Stimulated activated CD4-positive, alpha-beta T cell treated with anti-CD3 and anti-CD28 coated beads, Interleukin-4, amount 100 ng/mL, for 48 hours (primary cell): Measurements from ENCODE around the gene VEPH1.
"Not testable (repeated sequence)": the region's sequence is repeated elsewhere in the genome, so short reads cannot be mapped to it uniquely, and the experiment has no call there.

Experiments
- DNase-seq, 2 donors: peaks; one replicate each; pipeline ENCODE4 v3.0.0-alpha.2; 2020; ENCODE audit warnings: low read depth in 2 of 2

VEPH1 gene

DNA sequence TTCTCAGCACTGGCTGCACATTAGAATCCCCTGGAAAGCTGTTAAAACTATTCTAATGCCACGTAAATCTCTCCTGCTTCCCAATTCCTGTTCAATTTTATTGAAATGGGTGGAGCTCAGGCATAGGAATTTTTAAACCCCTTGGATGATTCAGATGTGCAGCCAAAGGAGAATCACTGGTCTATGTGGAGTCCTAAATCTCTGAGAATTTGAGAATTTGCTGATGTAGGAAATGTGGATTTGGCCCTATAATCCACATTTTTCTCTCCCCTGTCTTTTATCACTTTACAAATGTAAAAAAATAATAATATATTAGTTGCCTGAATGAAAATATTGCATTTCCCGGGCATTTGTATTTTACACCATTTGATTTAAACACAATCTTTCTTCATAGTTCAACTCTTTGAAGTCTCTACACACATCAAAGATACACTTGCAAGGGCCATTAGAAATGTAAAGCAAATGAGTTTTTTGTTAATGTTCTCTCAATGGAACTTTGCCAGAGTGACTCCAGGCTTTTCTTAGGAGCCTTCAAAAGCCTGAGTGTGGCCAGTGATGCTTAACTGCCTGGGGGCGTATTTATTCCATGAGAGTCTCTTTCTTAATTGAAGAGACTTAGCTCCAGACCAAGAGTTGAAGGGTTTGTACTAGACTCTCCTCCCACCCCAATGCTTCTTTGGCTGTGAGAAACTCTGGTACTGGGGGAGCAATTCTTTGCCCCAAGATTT is 115.3 kb downstream of the VEPH1 start:
- DNase-seq, result no peak

DNA sequence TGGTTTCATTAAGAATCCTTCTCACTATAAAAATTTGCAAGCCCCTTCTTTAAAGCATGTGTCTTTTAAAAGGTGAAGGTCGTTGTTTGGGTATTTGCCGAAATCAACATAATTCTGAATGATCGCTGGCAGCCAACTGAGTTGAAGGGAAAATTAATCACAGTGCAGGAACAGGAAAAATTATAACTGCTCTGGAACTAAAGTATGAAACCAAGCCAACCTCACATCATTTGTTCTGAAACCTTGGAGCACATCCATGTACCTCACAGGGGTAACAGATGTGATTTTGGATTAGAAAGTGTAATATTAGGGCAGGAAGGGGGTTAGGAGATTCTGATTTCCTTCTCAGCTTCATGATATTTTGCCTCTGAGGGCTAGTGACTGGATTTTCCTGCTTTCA is 118.7 kb downstream of the VEPH1 start:
- DNase-seq, result no peak

DNA sequence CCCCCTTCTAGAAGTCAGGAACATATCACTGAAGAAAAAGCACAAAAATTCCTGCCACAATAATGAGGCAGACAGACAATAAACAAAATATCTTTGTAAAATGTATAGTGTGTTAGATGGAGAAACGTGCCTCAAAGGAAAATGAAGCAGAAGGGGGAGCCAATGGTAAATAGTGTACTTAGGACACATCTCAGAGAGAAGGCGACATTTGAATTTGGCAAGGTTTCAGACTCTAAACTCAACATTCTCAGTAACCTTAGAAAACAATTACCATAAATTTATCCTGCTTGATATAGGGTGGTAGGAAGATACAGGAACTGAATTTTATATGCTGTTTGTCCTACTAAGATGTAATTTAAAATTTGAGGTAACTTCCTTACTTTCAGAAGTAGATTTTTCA is 119.2 kb downstream of the VEPH1 start:
- no peak for DNase-seq

DNA sequence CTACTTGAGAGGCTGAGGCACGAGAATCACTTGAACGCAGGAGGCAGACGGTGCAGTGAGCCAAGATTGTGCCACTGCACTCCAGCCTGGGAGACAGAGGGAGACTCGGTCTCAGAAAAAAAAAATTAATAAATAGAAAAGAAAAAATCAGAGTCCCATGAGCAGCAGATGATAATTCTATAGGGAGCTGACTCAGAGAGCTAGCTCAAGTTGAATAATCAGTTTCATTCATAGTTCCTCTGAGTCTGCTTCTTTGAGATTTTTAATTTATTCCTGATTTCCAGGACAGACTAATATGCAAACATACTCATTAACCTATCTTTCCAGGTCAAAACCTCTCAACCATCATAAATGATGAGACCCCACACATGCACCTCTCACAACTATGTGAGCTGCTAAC is 121.6 kb downstream of the VEPH1 start:
- DNase-seq, result no peak

DNA sequence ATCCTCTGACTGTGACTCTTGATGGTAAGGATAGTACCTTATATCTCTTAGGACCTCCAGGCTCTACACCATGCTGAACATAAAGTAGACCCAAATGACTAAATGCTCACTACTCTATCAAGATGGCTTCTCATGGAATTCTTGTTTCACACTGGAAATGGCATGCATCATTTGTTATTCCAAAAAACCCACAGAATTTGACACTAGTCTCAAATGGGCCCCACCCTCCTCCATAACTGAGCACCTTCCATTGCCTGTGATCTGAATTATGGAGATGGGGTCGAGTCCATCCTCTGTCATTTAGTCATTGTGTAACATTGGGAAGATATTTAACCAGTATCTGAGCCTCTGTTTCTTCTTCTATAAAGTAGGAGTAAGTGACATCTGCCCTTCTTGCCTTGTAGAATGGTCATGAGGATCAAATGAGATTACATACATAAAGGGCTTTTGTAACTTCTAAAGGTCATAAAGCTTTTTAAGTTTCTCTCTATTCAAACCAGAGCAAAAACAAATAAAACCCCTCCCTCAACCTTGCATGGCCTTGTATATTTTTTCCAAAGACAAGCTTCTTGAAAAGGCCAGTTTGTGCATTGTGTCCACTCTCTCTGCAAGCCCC is 123.6 kb downstream of the VEPH1 start:
- DNase-seq, result no peak

DNA sequence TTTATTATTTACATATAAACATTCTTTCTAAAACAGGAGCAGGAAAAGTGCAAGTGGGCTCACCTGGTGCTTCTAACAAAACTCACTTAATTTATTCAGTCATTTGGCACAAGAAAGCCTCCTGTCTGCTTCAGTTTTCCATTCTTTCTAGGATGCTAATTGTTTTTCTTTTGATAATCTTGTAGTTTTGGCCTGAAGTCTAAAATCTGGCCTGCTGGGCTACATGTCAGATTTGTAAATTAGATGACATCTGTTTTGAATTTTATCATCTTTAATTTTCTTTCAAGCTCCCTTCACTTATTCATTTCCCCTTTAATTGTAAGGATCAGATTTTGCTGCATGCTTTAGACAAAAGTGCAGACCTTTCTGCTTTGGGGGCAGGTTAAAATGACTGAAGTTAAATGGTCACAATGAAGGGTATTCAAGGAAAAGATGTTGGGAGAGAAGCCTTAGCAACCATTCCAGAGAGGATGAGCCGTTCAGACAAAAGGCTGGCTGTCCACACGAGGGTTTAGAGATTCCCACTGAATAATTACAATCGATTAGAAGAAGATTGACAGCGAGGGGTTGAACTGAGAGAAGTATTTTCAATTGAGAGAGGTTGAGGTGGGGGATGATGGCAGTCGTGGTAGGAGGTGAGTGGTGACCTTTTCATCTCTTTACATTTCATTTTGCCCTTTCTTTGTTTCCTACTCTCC is 126.5 kb downstream of the VEPH1 start:
- no peak for DNase-seq

DNA sequence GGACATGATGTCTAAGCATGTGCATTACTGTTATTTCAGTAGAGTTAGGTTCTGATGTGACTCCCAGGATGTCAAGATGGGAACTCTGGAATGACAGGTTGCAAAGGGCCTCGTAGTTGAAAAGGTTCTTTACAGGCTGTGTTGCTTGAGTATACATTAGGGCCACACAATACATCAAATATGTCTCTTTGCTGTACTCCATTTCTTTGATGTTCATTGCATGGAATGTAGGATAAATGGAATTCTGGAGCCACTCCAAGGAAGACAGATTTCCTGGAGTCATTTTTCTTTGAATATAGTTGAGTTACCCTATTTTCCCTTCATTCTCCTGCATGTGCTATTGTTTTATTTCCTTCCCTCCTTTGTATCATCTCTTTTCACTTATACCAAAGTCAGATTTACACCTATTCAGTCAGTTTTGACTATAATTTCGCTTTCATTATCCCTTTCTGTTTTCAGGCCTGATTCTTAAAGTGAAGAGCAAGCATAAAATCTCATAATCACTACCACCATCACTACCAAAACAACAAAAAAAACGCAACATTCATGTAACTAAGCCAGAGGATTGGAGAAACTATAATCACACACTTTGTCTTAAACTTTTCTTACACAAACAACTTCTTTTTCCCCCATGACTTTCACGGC is 127.8 kb downstream of the VEPH1 start:
- DNase-seq, result no peak

DNA sequence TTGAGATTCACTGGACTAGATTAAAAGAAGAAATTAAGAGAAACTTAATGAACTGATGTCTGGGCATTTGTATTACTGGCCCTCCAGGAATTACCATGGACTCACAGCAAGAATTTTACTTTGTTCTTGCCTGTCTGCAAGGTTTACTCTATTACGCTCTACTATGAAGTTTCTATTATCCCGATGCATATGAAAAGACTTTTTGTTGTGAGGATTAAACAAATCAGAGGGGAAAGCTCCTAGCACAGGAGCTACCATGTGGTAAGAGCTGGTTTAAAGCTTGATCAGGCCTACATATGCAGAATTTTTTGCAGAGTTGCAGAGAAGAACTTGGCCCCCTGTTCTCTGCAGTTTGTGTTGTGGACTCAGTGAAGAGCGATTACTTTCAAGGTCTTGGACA is 128.3 kb downstream of the VEPH1 start:
- no peak for DNase-seq

DNA sequence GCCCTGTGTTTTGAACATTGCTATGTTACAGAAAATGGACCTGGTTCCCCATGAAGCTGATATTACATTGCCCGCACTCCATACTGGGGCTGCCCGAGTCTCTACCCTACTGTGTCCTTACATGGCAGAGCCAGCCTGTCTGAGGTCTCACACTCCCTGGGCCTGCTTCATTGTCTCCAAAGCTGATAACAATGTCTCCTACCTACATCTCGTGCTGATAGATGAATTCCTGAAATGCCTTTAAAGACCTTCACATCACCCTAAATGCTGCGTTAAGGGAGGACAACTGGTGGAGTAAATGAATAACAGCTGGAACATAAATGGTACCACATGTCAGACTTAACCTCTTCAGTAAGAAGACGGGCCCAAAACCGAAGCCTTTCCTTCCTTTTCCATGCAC is 129.4 kb downstream of the VEPH1 start:
- DNase-seq, result no peak

DNA sequence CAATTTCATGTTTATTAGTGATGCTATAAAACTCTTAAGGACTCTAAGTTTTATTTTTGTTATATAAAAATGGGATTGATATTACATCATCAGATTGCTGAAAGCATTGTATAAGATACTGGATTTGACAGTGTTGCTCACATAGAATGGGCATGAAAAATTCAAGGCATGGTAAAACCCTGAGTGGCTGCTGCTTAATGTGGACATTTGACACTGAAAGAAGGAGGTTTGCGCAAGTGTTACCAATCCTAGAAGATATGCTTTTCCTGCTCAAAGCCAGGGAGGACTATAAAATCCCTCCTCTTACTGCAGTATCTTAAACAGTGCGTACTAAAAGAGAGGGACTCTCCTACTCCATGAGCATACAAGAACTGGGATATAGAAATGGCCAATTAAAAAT is 132.3 kb downstream of the VEPH1 start:
- no peak for DNase-seq

DNA sequence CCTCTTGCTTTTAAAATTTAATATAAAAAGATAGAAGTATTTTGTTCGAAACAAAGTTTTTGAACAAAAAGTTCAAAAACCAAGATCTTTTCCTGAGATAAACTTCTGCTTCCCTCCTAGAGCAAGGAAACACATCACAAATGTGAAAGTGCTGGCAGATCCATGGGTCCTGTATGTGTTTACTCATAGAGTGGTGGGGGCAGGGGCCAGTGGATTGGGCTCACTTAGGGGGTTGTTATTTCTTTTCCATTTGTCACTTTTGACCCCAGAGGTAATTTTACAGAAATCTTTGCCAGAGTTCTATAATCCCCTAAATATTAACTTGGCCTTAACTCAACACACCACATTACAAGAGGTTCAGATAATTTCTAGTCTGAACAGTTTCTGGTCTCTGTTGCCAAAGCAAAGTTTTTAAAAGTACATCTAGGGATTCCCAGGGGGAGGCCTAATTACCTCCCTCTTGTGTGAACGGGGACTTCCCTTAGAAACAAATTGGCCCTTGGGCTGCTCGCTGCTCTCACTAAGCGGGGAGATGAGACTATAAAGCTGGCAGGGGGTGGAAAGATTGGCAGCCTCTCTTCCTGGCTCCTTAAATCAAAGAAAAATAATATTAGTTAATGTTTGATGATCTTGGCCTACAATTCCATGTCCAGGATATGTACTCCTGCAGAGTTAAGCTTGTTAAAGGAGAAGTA is 133.3 kb downstream of the VEPH1 start:
- no peak for DNase-seq

DNA sequence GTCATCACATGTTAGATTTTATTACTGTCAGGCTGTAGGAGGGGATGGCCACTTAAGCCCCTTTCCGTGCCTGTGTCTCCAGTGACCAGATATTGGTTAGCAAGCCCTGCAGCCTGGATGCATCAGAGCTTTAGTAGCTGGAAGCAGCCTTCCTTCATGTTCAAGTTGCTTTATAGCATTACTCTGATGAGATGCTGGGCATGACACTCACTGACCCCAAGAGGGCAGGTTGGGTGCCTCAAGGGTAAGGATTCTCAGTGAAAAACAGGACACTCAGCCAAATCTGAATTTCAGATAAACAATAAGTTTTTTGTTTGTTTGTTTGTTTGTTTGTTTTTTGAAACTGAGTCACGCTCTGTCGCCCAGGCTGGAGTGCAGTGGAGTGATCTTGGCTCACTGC is 135.0 kb downstream of the VEPH1 start:
- no peak for DNase-seq

DNA sequence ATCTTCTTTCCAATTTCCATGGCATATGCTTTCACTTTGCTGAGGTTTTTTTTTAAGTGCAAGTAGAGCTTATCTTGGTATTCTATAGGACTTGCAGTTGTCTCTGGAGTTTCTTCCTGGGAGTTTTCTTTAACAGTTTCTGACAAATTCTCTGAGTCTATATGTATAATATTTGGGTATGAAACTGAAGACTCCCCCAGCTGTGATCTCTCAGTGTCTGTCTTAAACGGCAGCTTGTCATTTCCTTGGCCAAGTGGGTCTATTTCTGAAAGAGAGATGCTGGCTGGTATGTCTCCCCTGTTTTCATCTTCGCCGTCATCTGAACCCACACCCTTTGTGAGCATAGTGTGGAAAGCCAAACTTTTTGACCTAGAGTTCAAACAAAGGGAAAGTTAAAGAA is 139.8 kb downstream of the VEPH1 start:
- DNase-seq, result no peak

DNA sequence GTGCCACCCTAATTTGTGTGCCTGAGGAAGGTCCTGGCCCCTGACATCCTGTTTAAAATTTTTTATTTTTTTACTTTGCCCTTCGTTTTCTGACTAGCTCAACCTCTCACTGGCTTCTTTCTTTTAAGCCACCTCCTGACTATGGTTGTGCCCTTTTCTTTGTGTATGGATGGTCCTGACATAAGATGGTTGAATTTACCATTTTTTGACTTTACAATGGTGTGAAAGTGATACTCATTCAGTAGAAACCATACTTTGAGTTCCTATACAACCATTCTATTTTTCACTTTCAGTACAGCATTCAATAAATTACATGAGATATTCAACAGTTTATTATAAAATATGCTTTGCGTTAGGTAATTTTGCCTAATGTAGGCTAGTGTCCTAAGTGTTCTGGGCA is 140.9 kb downstream of the VEPH1 start:
- DNase-seq, result no peak

DNA sequence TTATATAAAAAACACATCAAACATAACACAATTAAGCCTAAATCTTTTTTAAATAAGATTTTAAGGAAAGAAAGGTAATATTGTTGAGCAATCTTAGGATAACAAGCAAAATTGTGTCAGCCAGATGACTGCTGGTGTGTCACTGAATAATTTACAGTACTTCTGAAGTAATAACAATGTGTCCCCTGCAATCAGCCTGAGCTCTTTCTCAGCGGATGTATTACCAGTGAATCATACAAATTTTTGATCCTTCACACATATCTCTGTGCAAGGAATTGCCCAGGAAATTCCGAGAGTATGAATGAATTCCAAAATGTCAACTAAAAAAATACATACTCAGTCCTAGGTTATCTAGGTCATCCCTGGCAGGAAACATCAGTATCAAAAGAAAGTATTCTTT is 143.2 kb downstream of the VEPH1 start:
- DNase-seq, result no peak

DNA sequence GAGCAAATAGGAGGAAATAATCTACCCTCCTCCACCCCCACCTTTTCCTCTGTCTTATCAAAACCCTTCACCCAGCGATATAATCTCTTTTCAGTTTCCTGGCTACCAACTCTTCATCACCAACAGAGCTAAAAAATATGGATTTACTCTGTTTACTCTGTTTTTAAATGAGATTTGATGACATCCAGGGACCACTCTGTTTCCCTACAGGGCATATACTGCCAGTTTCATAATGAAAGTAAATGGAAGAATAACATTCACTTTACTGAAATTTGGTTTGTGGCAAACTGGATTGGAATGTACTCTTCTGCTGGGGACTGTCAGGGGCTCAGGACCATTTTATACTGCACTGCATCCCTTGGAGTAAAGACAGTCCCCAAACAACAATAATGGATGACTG is 146.7 kb downstream of the VEPH1 start:
- no peak for DNase-seq

DNA sequence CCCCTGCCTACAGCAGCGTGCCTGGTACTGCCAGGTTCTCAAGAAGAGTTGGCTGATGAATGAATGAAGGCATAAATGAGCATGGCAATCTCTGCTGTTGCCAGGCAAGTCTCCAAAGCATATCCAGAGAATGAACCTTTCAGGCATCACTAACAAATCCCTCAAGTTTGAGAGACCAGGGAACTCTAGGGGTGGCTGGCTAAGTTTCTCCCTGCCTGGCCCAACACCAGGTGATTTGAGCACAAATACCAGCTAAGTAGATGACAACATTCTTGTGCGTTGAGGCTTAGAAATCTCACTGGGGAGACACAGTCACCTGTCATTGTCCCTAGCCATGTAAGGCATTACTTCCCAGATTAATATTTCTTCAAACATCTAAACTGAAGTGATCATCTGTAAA is 147.9 kb downstream of the VEPH1 start:
- no peak for DNase-seq

DNA sequence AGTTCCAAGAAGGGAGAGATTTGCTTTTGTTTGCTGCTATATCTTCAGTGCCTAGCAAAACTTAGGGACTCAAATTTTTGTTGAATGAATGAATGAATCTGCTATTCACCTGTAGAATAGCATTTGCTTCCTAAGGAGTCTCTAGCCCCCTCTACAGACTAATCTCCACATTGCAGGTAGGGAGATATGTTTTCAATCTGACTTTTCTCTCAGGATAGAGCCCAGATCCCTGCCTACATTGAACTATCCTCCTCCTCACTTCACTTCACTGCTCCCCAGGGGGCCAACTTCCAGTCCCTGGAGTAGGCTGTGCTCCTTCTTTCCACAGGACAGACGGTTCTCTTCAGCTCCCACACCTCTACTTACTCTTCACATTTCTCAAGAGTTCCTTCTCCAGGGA is 148.5 kb downstream of the VEPH1 start:
- DNase-seq, result no peak

DNA sequence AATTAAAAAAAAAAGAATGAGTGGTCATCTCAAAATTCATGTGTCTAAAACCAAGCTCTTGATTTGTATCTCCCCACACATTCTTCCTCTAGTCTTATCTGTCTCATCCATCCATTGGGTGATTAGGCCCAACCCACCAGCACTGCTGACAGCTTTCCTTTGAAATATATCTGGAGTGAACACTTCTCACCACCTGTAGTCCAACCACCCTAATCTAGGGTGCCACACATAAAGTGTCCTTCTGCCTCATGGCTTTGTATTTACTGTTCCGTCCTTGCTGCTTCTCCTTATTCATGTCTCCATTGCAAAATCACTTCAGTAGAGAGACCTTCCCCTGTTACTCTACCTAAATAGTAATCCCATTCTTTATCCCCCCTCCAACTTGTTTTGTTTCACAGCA is 149.0 kb downstream of the VEPH1 start:
- DNase-seq, result no peak

DNA sequence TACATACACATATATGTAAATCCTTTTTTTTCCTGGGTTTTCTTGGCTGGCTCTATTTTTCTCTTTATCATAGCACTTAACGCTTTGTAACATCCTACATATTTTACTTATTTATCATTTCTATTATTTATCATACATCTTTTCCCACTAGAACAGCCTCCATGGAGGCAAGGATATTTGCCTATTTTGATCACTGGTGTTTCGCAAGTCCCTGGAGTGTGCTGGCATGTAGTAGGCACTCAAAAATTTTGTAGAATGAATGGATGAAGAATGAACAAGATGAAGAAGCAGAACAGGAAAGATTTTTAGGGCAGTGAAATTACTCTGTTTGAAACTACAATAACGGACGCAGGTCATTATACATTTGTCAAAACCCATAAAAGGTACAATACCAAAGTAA is 149.6 kb downstream of the VEPH1 start:
- DNase-seq, result no peak

DNA sequence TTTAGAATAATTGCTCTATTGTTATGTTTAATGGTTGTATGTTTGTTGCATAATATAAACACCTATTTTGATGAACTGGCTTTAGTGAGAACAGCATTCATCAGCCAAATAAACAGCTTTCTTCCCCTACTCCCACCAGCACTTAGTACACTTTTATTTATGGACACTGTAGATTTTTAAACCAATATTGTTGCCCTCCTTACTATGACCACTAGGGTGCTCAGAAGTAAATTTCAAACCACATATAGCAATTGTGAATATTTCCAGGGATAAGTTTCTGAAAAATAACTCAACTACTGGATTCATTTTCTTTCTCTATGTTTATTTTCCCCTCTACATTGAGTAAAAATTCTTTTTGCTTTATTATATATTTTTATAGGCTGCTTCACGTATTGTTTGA is 151.2 kb downstream of the VEPH1 start:
- DNase-seq, result no peak

DNA sequence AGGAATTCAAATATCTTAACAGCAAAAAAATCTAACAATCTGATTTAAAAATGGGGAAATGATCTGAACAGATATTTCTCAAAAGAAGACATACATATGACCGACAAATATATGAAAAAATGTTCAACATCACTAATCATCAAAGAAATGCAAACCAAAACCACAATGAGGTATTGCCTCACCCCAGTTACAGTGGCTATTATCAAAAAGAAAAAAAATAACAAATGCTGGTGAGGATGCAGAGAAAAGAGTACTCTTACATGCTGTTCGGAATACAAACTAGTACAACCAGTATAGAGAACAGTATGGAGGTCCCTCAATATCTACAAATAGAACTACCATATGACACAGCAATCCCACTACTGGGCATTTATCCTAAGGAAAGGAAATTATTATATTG is 152.6 kb downstream of the VEPH1 start:
- not testable (repeated sequence) for DNase-seq
